Measurements from ENCODE around the gene PRKCH.

PRKCH gene

GRCh38 chr14:61477712-61478462 lies 156.5 kb downstream of the PRKCH start:
- no peak for DNase-seq

DNA sequence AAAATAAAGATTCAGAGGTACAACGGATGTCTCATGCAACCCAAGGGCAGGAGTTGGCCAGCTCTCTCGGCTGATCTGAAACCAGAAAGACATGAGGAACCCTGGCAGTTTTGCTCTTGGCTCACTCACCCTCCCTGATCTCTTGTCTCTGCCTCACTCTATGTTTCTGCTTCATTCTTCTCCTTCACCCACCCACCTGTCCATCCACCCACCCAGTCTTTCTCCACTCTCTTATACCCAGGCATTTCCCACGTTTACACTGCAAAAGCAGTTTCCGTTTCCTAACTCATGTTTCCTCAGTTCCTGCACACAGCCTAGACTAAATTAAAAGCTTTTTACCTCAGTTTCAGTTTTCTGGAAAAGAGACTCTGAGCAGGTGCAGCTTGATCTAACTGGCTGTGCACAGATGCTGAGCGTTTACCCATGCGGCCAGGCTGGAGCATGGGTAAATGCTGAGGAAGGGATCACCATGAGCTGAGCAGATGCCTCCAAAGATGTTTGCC lies 157.6 kb downstream of the PRKCH start:
- no peak for DNase-seq

GRCh38 chr14:61479746-61480502 lies 158.5 kb downstream of the PRKCH start:
- no peak for DNase-seq

DNA sequence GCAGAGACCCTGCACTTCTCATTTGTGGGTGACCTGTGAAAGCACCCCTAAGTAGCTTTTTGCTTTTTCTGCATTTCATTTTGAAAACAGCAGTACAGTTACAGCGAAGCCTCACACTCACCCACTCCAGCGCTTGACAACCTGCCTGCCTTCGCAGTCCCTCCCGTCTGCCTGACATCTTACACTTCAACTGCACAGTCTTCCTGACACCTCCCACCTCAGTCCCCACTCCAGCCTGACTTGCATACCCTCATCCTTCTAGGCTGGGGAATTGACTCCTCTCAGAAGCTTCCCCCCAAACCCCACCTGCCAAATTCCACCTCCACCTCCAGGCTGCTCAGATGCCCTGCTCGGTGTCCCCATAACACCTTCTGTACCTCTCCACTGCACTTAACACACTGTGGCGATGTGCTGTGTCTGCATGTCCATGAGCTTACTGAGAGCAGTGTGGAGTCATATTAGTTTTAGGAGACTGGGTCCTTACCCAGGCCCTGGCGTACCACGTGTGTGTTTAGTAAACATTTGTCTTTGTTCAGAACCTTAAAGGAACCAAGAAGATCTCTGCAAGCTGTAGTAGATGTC lies 159.4 kb downstream of the PRKCH start:
- peak; percentile 57 for DNase-seq

GRCh38 chr14:61481701-61482100 lies 160.3 kb downstream of the PRKCH start:
- DNase-seq = no peak

- no peak for DNase-seq
These were observed 161.2 kb downstream of the PRKCH start for GRCh38 chr14:61482348-61483206.

- DNase-seq = no peak
These were observed 162.1 kb downstream of the PRKCH start for GRCh38 chr14:61483476-61483875.

DNA sequence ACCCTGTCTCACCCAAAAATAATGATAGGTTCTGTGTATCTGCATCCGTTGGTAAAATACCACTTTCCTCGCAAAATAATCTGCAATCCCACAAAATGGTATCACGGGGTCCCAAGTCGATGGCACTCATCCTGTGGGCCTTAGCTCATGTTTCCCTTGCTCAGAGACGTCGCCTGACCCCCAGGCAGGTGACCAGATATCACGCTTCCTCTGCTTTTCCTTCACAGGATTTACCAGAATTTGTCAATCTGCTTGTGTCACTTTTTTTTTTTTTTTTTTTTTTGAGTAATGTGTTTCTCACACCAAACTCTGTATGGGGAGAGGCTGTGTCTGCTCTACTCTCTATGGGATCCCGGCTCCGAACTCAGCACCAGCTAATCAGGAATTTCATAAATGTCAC lies 162.7 kb downstream of the PRKCH start:
- no peak for DNase-seq

GRCh38 chr14:61484826-61485584 lies 163.6 kb downstream of the PRKCH start:
- no peak for DNase-seq

DNA sequence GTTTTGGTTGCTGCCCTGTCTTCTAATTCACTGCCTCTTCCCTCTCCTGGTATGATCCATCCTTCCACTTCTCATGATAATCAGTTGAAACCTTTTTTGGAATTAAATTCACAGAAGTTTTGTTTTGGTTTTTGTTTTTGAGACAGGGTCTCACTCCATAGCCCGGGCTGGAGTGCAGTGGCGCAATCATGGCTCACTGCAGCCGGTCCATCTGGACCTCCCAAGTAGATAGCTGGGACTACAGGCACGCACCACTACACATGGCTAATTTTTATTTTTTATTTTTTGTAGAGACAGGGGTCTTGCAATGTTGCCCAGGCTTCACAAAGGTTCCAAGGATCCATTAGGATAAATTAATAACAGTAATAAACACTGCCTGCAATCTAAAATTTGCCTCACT lies 164.3 kb downstream of the PRKCH start:
- no peak for DNase-seq

- DNase-seq = no peak
These were observed 165.6 kb downstream of the PRKCH start for GRCh38 chr14:61486930-61487495.

- no peak for DNase-seq
These were observed 167.3 kb downstream of the PRKCH start for GRCh38 chr14:61488417-61489401.

DNA sequence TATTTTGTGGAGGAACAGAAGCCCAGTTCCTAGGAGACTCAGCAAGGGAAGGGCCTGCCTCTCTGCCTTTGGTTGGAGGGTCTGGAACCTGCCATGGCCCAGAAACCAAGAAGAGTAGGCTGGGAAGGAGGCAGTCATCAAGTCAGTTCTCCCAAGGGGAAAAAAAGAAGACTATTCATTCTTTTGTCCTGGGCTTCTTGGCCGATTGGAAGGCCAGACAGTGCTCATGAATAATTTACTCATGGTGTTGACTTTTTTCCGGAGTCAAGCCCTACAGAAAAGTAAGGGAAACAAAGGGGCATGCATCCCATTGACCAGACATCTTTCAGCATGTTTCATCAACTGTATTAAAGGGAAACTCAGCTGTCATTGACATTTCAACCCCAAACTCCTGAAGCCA lies 168.1 kb downstream of the PRKCH start:
- no peak for DNase-seq

DNA sequence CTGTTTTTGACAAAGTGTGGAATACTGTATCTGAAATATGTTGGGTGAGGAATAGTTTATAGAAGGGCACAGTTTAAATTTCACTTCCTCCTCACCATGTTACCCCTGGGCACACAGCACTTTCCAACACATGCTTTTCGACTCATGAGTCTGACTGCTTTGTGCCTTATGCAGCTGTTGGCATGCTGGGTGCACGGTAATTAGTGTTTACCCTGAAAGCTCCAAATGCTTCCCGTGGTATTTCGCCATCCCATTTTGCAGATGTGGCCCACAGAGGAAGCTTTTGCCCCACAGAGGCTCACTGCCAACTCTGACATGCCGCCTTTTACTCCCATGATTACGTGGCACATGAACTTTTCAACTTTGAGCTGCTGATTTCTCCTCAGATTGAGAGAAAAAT lies 168.6 kb downstream of the PRKCH start:
- no peak for DNase-seq

GRCh38 chr14:61491224-61491623 lies 169.8 kb downstream of the PRKCH start:
- DNase-seq = no peak

GRCh38 chr14:61491876-61492434 lies 170.6 kb downstream of the PRKCH start:
- DNase-seq = no peak

DNA sequence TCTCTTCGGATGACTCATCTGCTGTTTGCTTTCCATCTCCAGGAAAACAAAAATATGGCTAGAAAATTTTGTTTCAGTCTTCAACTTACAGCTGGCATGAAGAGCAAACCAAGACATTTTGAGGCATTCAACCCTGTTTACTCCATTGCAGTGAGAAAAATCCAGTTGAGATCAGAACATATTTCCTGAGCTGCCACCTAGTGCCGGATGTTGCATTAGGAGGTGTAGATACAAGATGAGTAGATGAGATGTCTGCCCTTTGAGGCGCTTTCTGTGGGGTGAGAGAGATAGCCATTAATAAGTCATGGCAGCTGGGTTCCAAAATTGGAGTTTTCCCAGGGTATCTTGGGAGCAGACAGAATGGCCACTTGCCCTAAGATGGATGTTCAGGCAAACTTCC lies 171.1 kb downstream of the PRKCH start:
- no peak for DNase-seq

DNA sequence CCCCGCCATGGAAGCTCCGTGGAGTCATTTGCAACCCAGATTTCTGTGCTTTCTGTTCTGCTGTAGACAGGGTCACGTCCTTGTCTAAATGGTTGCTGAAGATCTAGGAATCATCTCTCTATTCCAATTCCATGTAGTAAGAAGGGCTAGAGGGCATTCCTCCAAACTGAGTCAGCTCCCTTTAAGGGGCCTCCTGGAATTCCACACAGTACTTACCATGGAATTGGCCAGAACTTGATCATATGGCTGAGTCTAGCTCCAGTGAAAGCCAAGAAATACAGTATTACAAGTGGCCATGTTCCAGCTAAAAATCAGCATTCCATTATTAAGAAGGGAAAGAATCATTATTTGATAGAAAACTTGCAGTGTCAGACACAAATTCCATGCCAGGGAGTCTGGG lies 171.9 kb downstream of the PRKCH start:
- DNase-seq = no peak

DNA sequence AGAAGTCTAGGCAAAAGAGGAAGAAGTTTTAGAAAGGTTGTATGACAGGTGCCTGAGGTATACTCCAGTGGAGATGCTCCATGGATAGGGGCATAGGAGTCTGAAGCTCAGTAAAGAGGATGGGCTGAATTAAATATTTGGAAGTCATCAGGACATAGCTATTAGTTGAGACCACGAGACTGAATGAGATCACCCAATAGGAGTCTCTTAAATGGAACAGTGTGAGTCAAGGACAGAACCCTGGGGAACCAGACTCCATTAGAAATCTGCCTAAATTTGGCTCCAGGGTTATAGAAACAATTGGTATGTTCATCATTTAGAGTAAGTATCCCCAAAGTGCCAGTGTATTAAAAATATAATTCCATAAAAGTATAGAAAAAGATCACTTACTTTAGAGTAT lies 172.6 kb downstream of the PRKCH start:
- no peak for DNase-seq

DNA sequence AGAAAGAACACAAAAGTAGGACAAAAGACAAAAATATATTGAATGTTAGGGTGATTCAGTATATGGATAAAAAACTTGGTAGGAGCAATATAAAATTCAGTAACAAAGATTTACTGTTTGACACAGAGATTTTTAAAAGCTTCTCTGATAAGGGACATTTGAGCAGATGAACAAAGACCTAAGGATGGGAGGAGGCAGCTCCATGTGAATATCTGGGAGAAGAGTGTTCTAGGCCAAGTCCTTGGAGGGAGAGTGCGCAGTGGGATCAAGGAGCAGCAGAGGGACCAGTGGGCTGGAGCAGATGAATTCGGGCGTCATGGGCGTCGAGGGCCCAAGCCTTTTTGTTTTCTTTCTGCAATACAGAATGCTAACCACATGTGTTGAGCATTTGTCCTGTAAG lies 174.4 kb downstream of the PRKCH start:
- no peak for DNase-seq
